ENCODE data around the gene RAB11A.

Gene RAB11A

DNA sequence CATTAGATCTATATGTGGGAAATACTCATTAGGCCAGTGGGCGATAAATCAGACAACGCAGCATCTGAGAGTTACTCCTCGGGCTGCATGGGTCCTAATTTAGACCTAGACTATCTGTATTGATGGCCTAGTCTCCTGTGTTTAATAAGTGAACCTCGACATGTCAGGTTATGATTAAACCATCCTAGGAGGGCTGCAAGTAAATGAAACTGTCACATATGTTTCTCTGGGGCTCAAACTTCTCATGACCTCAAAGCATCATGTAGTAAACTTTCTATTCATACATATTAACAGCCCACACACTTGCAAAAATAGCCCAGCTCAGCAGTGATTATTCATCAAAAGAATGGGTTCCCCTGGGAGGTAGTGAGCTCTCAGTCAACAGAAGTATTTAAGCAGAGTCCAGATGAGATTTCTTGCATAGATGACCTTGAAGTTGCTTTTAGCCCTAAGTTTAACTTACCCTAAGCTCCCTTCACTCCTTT lies 51.6 kb downstream of the RAB11A start:
- Histone ChIP-seq H3K36me3 (ENCODE audit: insufficient read depth, low read length) (peaks cover 3% of the 10 kb centered on the region), H3K9me3 (replicated peaks; ENCODE audit: low read length) (no peaks in the 10 kb centered on the region), H3K4me2 (ENCODE audit: low read length) (no peak overlapping the region), H3K9ac (ENCODE audit: low read depth, low read length) (no peak overlapping the region), H3K27me3 (ENCODE audit: control insufficient read depth, insufficient read depth, low read length) (no peaks in the 10 kb centered on the region), H3K4me3 (ENCODE audit: low read length) (no peak overlapping the region), H3K4me1 (ENCODE audit: control insufficient read depth, insufficient read depth, low read length) (peaks cover 6% of the 10 kb centered on the region)

DNA sequence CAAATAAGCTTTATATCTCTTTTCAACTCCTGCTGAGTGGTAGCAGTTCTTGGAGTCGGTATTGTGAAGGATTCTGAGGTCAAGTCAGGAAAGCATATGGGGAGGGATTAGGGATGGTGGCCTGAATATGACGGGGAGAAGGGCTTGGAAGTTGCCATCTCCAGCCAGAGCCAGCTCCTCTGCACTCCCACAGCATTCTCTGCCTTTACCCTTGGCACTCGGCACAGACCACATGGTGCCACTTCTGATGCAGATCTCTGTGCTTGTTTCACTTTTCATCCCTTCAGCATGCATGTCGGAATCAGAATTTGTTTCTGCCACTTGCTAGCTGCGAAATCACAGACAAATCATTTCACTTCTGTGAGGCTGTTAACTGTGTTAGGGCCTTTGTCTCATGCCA lies 52.5 kb downstream of the RAB11A start:
- peaks cover 3% of the 10 kb centered on the region for H3K36me3 ChIP-seq (ENCODE audit: insufficient read depth, low read length)
- H3K4me2 ChIP-seq (ENCODE audit: low read length): no peak overlapping the region
- peaks cover 4% of the 10 kb centered on the region for H3K4me1 ChIP-seq (ENCODE audit: control insufficient read depth, insufficient read depth, low read length)
- H3K4me3 ChIP-seq (ENCODE audit: low read length): no peak overlapping the region
- no peaks in the 10 kb centered on the region for H3K9me3 ChIP-seq (replicated peaks; ENCODE audit: low read length)
- no peak overlapping the region for H3K9ac ChIP-seq (ENCODE audit: low read depth, low read length)
- no peaks in the 10 kb centered on the region for H3K27me3 ChIP-seq (ENCODE audit: control insufficient read depth, insufficient read depth, low read length)

DNA sequence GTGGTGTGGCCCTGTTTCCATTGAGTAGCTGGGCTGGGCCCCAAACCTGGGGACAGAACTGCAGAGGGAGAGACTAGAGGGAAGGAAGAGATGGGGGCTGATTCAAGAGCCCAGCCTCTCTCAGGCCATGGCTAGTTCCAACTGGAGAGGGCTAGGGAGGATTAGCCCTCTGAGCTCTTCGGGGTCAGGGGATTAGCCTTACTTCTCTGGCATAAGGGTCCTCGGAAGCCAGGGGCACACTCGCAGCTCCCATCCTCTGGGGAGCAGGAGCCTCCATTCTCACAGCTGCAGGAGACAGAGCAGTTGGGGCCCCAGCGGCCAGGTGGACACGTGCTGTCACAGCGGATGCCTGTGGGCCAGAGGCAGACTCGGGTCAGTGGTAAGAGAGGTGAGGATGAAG lies 53.3 kb downstream of the RAB11A start:
- Histone ChIP-seq H3K4me1 (ENCODE audit: control insufficient read depth, insufficient read depth, low read length) (no peaks in the 10 kb centered on the region), H3K27me3 (ENCODE audit: control insufficient read depth, insufficient read depth, low read length) (no peaks in the 10 kb centered on the region), H3K36me3 (ENCODE audit: insufficient read depth, low read length) (peaks cover 3% of the 10 kb centered on the region), H3K9ac (ENCODE audit: low read depth, low read length) (no peak overlapping the region), H3K4me3 (ENCODE audit: low read length) (no peak overlapping the region), H3K4me2 (ENCODE audit: low read length) (no peak overlapping the region), H3K9me3 (replicated peaks; ENCODE audit: low read length) (no peaks in the 10 kb centered on the region)

DNA sequence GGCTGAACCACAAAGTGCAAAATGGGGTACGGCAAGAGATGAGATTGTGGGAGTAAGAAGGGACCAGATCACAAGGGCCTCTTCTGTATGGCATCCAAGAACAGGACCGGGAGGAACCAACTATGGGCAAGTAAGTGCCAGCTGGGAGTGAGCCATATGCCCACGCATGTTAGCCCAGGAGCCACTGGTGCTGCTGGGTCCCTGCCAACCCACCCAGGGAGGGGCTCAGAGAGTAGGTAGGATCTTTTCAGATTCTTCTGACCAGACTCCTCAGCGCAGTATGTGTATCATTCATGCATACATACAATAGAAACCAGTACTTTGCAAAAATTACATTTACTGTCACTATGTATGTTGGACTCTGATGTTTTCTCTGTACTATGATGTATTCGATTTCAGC lies 54.0 kb downstream of the RAB11A start:
- H3K36me3 ChIP-seq (ENCODE audit: insufficient read depth, low read length): peaks cover 3% of the 10 kb centered on the region
- no peaks in the 10 kb centered on the region for H3K4me1 ChIP-seq (ENCODE audit: control insufficient read depth, insufficient read depth, low read length)
- no peaks in the 10 kb centered on the region for H3K9me3 ChIP-seq (replicated peaks; ENCODE audit: low read length)
- H3K4me2 ChIP-seq (ENCODE audit: low read length): no peak overlapping the region
- no peaks in the 10 kb centered on the region for H3K27me3 ChIP-seq (ENCODE audit: control insufficient read depth, insufficient read depth, low read length)
- no peak overlapping the region for H3K4me3 ChIP-seq (ENCODE audit: low read length)
- no peak overlapping the region for H3K9ac ChIP-seq (ENCODE audit: low read depth, low read length)

DNA sequence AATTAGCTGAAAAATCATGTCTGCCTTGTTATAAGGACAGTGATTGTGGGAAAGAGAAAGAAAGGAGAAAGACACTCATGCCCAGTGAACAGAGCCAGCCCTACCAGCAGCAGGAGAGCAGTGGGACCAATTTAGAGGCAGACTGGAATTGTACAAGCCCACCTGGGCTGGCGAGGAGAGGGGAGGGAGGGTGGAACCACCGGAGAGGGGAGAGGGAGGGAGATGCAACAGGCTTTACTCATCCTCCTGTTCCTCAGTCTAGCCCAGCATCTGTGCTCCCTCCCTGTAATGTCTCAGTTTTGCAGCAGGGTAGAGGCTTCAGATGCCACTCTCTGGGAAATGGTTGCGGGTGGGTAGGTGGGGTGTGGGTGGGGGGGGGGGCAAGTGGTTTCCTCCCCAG lies 54.7 kb downstream of the RAB11A start:
- Histone ChIP-seq H3K27me3 (ENCODE audit: control insufficient read depth, insufficient read depth, low read length) (no peaks in the 10 kb centered on the region), H3K36me3 (ENCODE audit: insufficient read depth, low read length) (peaks cover under 1% of the 10 kb centered on the region), H3K4me3 (ENCODE audit: low read length) (no peak overlapping the region), H3K9ac (ENCODE audit: low read depth, low read length) (no peak overlapping the region), H3K9me3 (replicated peaks; ENCODE audit: low read length) (no peaks in the 10 kb centered on the region), H3K4me1 (ENCODE audit: control insufficient read depth, insufficient read depth, low read length) (no peaks in the 10 kb centered on the region), H3K4me2 (ENCODE audit: low read length) (no peak overlapping the region)

DNA sequence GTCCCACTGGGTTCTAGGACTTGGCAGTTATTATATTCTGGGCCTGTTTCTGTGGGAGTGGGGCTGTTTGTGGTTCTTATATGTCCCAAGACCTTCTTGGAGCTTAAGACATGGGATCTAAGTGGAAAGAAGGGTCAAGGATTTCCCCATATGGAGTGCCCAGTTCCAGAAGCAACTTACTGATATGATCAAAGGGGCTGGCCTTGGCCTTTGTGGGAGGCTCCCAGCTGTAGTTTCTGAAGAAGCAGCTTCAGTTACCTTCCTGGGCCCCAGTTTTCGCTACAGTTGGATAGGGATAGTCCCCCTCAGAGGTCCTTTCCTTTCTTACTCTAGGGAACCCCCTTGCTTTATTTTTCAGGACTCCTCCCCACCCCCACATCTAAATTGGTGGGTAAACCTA lies 56.0 kb downstream of the RAB11A start:
- no peaks in the 10 kb centered on the region for H3K4me1 ChIP-seq (ENCODE audit: control insufficient read depth, insufficient read depth, low read length)
- H3K4me2 ChIP-seq (ENCODE audit: low read length): no peak overlapping the region
- H3K4me3 ChIP-seq (ENCODE audit: low read length): no peak overlapping the region
- H3K9ac ChIP-seq (ENCODE audit: low read depth, low read length): no peak overlapping the region
- no peaks in the 10 kb centered on the region for H3K36me3 ChIP-seq (ENCODE audit: insufficient read depth, low read length)
- no peaks in the 10 kb centered on the region for H3K9me3 ChIP-seq (replicated peaks; ENCODE audit: low read length)
- no peaks in the 10 kb centered on the region for H3K27me3 ChIP-seq (ENCODE audit: control insufficient read depth, insufficient read depth, low read length)

DNA sequence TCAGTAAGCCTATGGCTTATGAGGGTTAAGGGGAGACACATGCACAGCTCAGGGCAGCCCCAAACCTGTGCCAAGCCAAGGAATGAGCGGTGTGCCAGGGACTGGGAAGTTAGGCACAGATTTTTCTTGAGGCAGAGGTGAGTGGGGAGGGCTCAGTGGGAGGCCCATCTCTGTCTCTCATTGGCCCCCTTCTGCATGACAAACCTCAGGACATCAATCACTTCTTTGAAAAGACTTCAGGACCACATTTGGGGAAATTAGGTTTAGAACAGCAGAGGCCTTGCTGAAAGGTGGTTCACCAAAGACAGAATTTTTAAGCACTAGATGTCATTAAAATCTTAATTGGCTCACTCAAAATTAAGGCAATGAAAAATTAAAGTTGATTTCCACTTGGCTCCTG lies 57.2 kb downstream of the RAB11A start:
- Histone ChIP-seq H3K36me3 (ENCODE audit: insufficient read depth, low read length) (no peaks in the 10 kb centered on the region), H3K4me3 (ENCODE audit: low read length) (no peak overlapping the region), H3K4me1 (ENCODE audit: control insufficient read depth, insufficient read depth, low read length) (no peaks in the 10 kb centered on the region), H3K27me3 (ENCODE audit: control insufficient read depth, insufficient read depth, low read length) (no peaks in the 10 kb centered on the region), H3K9me3 (replicated peaks; ENCODE audit: low read length) (no peaks in the 10 kb centered on the region), H3K9ac (ENCODE audit: low read depth, low read length) (no peak overlapping the region), H3K4me2 (ENCODE audit: low read length) (no peak overlapping the region)

DNA sequence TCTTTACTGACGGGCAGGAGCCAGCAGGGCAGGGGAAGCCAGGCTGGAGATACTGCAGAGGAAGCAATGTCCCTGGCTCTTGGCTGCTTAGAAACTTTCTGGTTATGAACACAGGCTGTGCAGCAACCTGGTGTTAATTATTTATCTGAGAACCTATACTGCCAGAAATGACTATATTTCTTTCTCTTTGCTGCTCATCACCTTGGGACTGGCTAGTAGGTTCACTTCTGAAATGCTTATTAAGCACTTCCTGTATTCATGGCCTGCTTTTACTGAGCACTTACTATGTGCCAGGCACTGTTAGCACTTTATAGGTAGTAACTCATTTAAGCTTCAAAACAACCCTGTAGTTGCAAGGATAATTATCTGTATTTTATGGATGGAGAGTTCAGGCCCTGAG lies 57.6 kb downstream of the RAB11A start:
- Histone ChIP-seq H3K27me3 (ENCODE audit: control insufficient read depth, insufficient read depth, low read length) (no peaks in the 10 kb centered on the region), H3K36me3 (ENCODE audit: insufficient read depth, low read length) (no peaks in the 10 kb centered on the region), H3K4me2 (ENCODE audit: low read length) (no peak overlapping the region), H3K4me1 (ENCODE audit: control insufficient read depth, insufficient read depth, low read length) (no peaks in the 10 kb centered on the region), H3K4me3 (ENCODE audit: low read length) (no peak overlapping the region), H3K9ac (ENCODE audit: low read depth, low read length) (no peak overlapping the region), H3K9me3 (replicated peaks; ENCODE audit: low read length) (no peaks in the 10 kb centered on the region)

DNA sequence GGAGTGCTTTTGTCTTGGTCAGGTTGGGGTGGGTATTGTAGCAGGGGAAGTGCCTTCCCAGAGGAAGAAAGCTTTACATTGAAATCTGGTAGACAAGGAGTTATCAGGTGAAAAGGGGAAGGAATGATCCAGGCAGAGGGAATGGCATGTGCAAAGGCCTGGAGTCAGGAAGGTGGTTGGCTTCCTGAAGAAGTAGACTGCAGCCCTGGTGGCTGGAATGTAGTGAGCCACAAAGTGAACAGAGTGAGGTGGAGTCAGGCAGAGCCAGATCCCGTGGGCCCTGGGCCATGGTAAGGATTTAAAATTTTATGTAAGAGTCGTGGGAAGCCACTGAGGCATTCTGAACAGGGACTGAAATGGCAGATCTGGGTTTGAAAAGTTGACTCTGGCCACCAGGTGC lies 58.3 kb downstream of the RAB11A start:
- H3K4me1 ChIP-seq (ENCODE audit: control insufficient read depth, insufficient read depth, low read length): no peaks in the 10 kb centered on the region
- H3K36me3 ChIP-seq (ENCODE audit: insufficient read depth, low read length): no peaks in the 10 kb centered on the region
- H3K4me3 ChIP-seq (ENCODE audit: low read length): no peak overlapping the region
- no peaks in the 10 kb centered on the region for H3K27me3 ChIP-seq (ENCODE audit: control insufficient read depth, insufficient read depth, low read length)
- H3K9me3 ChIP-seq (replicated peaks; ENCODE audit: low read length): no peaks in the 10 kb centered on the region
- no peak overlapping the region for H3K9ac ChIP-seq (ENCODE audit: low read depth, low read length)
- no peak overlapping the region for H3K4me2 ChIP-seq (ENCODE audit: low read length)

DNA sequence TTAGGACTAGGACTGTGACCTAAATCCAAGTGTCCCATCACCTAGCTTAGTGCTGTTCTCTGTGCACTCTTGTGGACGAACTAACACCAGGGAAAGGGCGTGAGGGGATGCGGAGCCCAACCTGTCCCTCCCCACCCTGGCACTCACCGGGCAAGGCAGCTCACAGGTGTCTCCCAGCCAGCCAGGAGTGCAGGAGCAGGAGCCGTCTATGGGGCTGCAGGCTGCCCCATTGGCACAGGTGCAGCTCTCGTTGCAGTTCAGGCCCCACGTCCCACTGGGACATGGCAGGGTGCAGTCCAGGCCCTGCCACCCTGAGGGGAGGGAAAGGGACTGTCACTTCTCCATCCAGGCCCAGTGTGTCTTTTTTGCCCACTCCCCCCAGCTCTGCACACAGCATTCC lies 60.3 kb downstream of the RAB11A start:
- H3K36me3 ChIP-seq (ENCODE audit: insufficient read depth, low read length): no peaks in the 10 kb centered on the region
- H3K4me3 ChIP-seq (ENCODE audit: low read length): no peak overlapping the region
- H3K9me3 ChIP-seq (replicated peaks; ENCODE audit: low read length): no peaks in the 10 kb centered on the region
- H3K27me3 ChIP-seq (ENCODE audit: control insufficient read depth, insufficient read depth, low read length): no peaks in the 10 kb centered on the region
- H3K4me1 ChIP-seq (ENCODE audit: control insufficient read depth, insufficient read depth, low read length): no peaks in the 10 kb centered on the region
- H3K4me2 ChIP-seq (ENCODE audit: low read length): no peak overlapping the region
- H3K9ac ChIP-seq (ENCODE audit: low read depth, low read length): no peak overlapping the region

DNA sequence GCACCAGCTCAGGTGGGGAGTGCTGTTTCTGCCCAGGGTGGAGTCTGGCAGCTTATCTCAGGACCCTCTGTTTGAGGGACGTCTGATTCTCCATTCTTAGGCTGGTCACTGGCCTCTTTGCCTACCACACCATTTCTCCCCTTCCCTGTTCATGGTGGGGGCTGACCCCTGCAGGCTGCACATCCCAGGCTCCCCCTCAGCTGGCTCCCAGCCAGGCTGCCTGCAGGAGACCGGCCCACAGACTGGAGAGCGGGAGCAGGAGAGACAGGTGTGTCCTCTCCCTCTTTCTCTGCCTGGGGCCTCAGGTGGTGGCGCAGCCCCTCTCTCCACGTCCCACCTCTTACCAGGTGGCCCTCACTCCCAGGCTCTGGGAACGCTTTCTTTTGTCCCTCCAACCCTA lies 60.8 kb downstream of the RAB11A start:
- H3K9ac ChIP-seq (ENCODE audit: low read depth, low read length): no peak overlapping the region
- H3K9me3 ChIP-seq (replicated peaks; ENCODE audit: low read length): no peaks in the 10 kb centered on the region
- no peak overlapping the region for H3K4me2 ChIP-seq (ENCODE audit: low read length)
- H3K4me1 ChIP-seq (ENCODE audit: control insufficient read depth, insufficient read depth, low read length): no peaks in the 10 kb centered on the region
- H3K27me3 ChIP-seq (ENCODE audit: control insufficient read depth, insufficient read depth, low read length): no peaks in the 10 kb centered on the region
- no peak overlapping the region for H3K4me3 ChIP-seq (ENCODE audit: low read length)
- H3K36me3 ChIP-seq (ENCODE audit: insufficient read depth, low read length): no peaks in the 10 kb centered on the region

DNA sequence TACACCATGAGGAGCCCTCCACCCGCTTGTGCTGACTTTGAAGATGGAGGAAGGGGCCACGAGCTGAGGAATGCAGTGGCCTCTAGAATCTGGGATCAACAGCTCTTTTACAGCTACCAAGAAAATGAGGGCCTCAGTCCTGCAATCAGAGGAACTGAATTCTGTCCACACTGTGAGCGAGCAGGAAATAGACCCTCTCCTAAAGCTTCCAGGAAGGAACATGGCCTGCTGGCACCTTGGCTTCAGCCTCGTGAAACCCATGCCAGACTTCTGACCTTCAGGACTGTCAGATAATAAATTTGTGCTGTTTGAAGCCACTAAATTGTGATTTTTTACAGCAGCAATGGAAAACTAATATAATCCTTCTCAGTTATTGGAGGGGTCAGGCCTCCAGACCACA lies 61.9 kb downstream of the RAB11A start:
- no peak overlapping the region for H3K4me2 ChIP-seq (ENCODE audit: low read length)
- no peaks in the 10 kb centered on the region for H3K36me3 ChIP-seq (ENCODE audit: insufficient read depth, low read length)
- H3K9ac ChIP-seq (ENCODE audit: low read depth, low read length): no peak overlapping the region

More for the DNA sequence above, 61.9 kb downstream of the RAB11A start:
- no peak overlapping the region for H3K4me3 ChIP-seq (ENCODE audit: low read length)
- H3K27me3 ChIP-seq (ENCODE audit: control insufficient read depth, insufficient read depth, low read length): no peaks in the 10 kb centered on the region
- no peaks in the 10 kb centered on the region for H3K9me3 ChIP-seq (replicated peaks; ENCODE audit: low read length)
- no peaks in the 10 kb centered on the region for H3K4me1 ChIP-seq (ENCODE audit: control insufficient read depth, insufficient read depth, low read length)
